HEK293 (cell line): Measurements from ENCODE around the gene LBHD2.
A peak's percentile ranks its signal among the peaks of the same experiment; 100 is the strongest.

Source experiments
- CTCF ChIA-PET: fragments of 350-600 bp; formaldehyde crosslinking; extraction: SDS; loops from one replicate; lab custom pipeline; 2021; ENCODE audit warnings: antibody characterized with exemption; lab: Yijun Ruan, JAX
- POLR2A ChIA-PET: fragments of 300-600 bp; formaldehyde crosslinking; extraction: SDS; loops from one replicate; lab custom pipeline; 2020; ENCODE audit warnings: antibody characterized with exemption, inconsistent platforms; lab: Yijun Ruan, JAX
- H3K27ac ChIP-seq: fragments of 200-500 bp; sonication (Bioruptor generic); 2 replicates; pipeline ENCODE4 v1.5.1; 2014; ENCODE audit warnings: low read depth, low read length, control low read depth, inconsistent platforms; ENCODE audit errors: extremely low read depth
- H3K36me3 ChIP-seq, 2 experiments: fragments of 200-500 bp in 1 of 2; sonication (Bioruptor generic) in 1 of 2; 1 replicate in 1 of 2; 2 replicates in 1 of 2; pipeline ENCODE4 v1.5.1; 2014 to 2017; ENCODE audit warnings: inconsistent platforms in 2 of 2, low read length in 2 of 2; ENCODE audit not compliant: control insufficient read depth in 2 of 2, insufficient read depth in 1 of 2
- H3K4me1 ChIP-seq: fragments of 200-500 bp; sonication (Bioruptor generic); 2 replicates; pipeline ENCODE4 v1.5.1; 2014; ENCODE audit warnings: mild to moderate bottlenecking, low read length, inconsistent platforms; ENCODE audit not compliant: control insufficient read depth, insufficient read depth
- H3K4me3 ChIP-seq: 2 replicates; pipeline ENCODE4 v1.5.1; 2011; ENCODE audit warnings: low read depth, mild to moderate bottlenecking, control low read depth, low read length, moderate library complexity
- H3K9me3 ChIP-seq: fragments of 200-500 bp; sonication (Bioruptor generic); 2 replicates; pipeline ENCODE4 v1.5.1; 2014; ENCODE audit warnings: low read depth, low read length, inconsistent platforms; ENCODE audit not compliant: control insufficient read depth, insufficient read depth
- EGR2 ChIP-seq: fragments of 450-650 bp; formaldehyde crosslinking; IDR thresholded peaks from 2 replicates; pipeline ENCODE4 v1.5.1; 2016; ENCODE audit warnings: low read depth, missing biosample characterization, missing genetic modification characterization
- GFI1B ChIP-seq: fragments of 450-650 bp; formaldehyde crosslinking; IDR thresholded peaks from 2 replicates; pipeline ENCODE4 v1.5.1; 2016; ENCODE audit warnings: missing biosample characterization, missing genetic modification characterization
- GLI4 ChIP-seq: fragments of 450-650 bp; formaldehyde crosslinking; IDR thresholded peaks from 2 replicates; pipeline ENCODE4 v1.5.1; 2016; ENCODE audit warnings: missing biosample characterization, missing genetic modification characterization
- ZBTB17 ChIP-seq: fragments of 450-650 bp; formaldehyde crosslinking; IDR thresholded peaks from 2 replicates; pipeline ENCODE4 v1.5.1; 2016; ENCODE audit warnings: missing biosample characterization, missing genetic modification characterization
- ZNF146 ChIP-seq: fragments of 450-650 bp; formaldehyde crosslinking; IDR thresholded peaks from 2 replicates; pipeline ENCODE4 v1.5.1; 2016; ENCODE audit warnings: missing biosample characterization, missing genetic modification characterization
- ZNF2 ChIP-seq: fragments of 450-650 bp; formaldehyde crosslinking; IDR thresholded peaks from 2 replicates; pipeline ENCODE4 v1.5.1; 2016; ENCODE audit warnings: missing biosample characterization, missing genetic modification characterization
- ZNF248 ChIP-seq: fragments of 450-650 bp; formaldehyde crosslinking; IDR thresholded peaks from 2 replicates; pipeline ENCODE4 v1.5.1; 2017; ENCODE audit warnings: missing biosample characterization, missing genetic modification characterization
- ZNF366 ChIP-seq: fragments of 450-650 bp; formaldehyde crosslinking; conservative IDR thresholded peaks from 2 replicates; pipeline ENCODE4 v1.5.1; 2016; ENCODE audit warnings: missing biosample characterization, missing genetic modification characterization
- ZNF488 ChIP-seq: fragments of 450-650 bp; formaldehyde crosslinking; IDR thresholded peaks from 2 replicates; pipeline ENCODE4 v1.5.1; 2016; ENCODE audit warnings: missing biosample characterization, missing genetic modification characterization
- ZNF501 ChIP-seq: fragments of 450-650 bp; formaldehyde crosslinking; IDR thresholded peaks from 2 replicates; pipeline ENCODE4 v1.5.1; 2016; ENCODE audit warnings: missing biosample characterization, missing genetic modification characterization
- ZNF513 ChIP-seq: fragments of 450-650 bp; IDR thresholded peaks from 2 replicates; pipeline ENCODE4 v1.5.1; 2018; ENCODE audit warnings: missing biosample characterization, missing genetic modification characterization
- ZNF560 ChIP-seq: fragments of 450-650 bp; formaldehyde crosslinking; IDR thresholded peaks from 2 replicates; pipeline ENCODE4 v1.5.1; 2017; ENCODE audit warnings: missing biosample characterization, missing genetic modification characterization, borderline replicate concordance
- ZNF600 ChIP-seq: fragments of 450-650 bp; formaldehyde crosslinking; IDR thresholded peaks from 2 replicates; pipeline ENCODE4 v1.5.1; 2016; ENCODE audit warnings: missing biosample characterization, missing genetic modification characterization
- ZNF621 ChIP-seq: fragments of 450-650 bp; formaldehyde crosslinking; IDR thresholded peaks from 2 replicates; pipeline ENCODE4 v1.5.1; 2017; ENCODE audit warnings: missing biosample characterization, missing genetic modification characterization
- ZNF677 ChIP-seq: fragments of 450-650 bp; IDR thresholded peaks from 2 replicates; pipeline ENCODE4 v1.5.0; 2018; ENCODE audit warnings: missing biosample characterization, mild to moderate bottlenecking, missing genetic modification characterization, moderate library complexity
- ZNF701 ChIP-seq: fragments of 450-650 bp; formaldehyde crosslinking; IDR thresholded peaks from 2 replicates; pipeline ENCODE4 v1.5.1; 2016; ENCODE audit warnings: missing biosample characterization, missing genetic modification characterization
- ZNF843 ChIP-seq: fragments of 450-650 bp; formaldehyde crosslinking; IDR thresholded peaks from 2 replicates; pipeline ENCODE4 v1.5.1; 2016; ENCODE audit warnings: missing biosample characterization, missing genetic modification characterization
- TF ChIP-seq, protein P1 (sequence below): fragments of 450-650 bp; formaldehyde crosslinking; conservative IDR thresholded peaks from 2 replicates; pipeline ENCODE4 v1.5.1; 2016; ENCODE audit warnings: low read depth, missing biosample characterization, missing genetic modification characterization
- TF ChIP-seq, protein P2 (sequence below): fragments of 450-650 bp; formaldehyde crosslinking; IDR thresholded peaks from 2 replicates; pipeline ENCODE4 v1.5.1; 2016; ENCODE audit warnings: missing biosample characterization, missing genetic modification characterization
- TF ChIP-seq, protein P3 (sequence below): fragments of 450-650 bp; IDR thresholded peaks from 2 replicates; pipeline ENCODE4 v1.5.1; 2018; ENCODE audit warnings: missing biosample characterization, mild to moderate bottlenecking, missing genetic modification characterization

LBHD2 gene

GRCh38 chr14:103078420-103078749, 5.6 kb upstream of the LBHD2 start (continued):
- TF ChIP-seq, protein P1, sequence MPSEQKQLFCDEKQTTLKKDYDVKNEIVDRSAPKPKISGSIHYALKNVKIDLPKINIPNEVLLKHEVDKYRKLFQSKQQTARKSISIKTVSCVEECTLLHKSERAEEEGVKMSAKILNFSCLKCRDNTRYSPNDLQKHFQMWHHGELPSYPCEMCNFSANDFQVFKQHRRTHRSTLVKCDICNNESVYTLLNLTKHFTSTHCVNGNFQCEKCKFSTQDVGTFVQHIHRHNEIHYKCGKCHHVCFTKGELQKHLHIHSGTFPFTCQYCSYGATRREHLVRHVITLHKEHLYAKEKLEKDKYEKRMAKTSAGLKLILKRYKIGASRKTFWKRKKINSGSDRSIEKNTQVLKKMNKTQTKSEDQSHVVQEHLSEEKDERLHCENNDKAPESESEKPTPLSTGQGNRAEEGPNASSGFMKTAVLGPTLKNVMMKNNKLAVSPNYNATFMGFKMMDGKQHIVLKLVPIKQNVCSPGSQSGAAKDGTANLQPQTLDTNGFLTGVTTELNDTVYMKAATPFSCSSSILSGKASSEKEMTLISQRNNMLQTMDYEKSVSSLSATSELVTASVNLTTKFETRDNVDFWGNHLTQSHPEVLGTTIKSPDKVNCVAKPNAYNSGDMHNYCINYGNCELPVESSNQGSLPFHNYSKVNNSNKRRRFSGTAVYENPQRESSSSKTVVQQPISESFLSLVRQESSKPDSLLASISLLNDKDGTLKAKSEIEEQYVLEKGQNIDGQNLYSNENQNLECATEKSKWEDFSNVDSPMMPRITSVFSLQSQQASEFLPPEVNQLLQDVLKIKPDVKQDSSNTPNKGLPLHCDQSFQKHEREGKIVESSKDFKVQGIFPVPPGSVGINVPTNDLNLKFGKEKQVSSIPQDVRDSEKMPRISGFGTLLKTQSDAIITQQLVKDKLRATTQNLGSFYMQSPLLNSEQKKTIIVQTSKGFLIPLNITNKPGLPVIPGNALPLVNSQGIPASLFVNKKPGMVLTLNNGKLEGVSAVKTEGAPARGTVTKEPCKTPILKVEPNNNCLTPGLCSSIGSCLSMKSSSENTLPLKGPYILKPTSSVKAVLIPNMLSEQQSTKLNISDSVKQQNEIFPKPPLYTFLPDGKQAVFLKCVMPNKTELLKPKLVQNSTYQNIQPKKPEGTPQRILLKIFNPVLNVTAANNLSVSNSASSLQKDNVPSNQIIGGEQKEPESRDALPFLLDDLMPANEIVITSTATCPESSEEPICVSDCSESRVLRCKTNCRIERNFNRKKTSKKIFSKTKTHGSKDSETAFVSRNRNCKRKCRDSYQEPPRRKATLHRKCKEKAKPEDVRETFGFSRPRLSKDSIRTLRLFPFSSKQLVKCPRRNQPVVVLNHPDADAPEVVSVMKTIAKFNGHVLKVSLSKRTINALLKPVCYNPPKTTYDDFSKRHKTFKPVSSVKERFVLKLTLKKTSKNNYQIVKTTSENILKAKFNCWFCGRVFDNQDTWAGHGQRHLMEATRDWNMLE (tag by site-specific recombination) = no peak
- TF ChIP-seq ZNF843 (tag by site-specific recombination) (no peak), ZNF501 (no peak), ZNF2 (no peak), ZNF600 (tag by site-specific recombination) (no peak), ZNF677 (tag by site-specific recombination) (no peak), ZNF366 (tag by site-specific recombination) (peak; percentile 2; the same call in 1 of the 2 replicates), GFI1B (tag by site-specific recombination) (no peak), EGR2 (tag by site-specific recombination) (no peak)

- Histone ChIP-seq H3K9me3 (no peaks in the 10 kb centered on the region), H3K4me1 (0 out of 2 replicates have a peak, but pooled peaks cover 3% of the 10 kb centered on the region), H3K27ac (no peak overlapping the region), H3K36me3 (no peaks in the 10 kb centered on the region), H3K4me3 (no peak overlapping the region)
- POLR2A ChIA-PET = interaction anchor here (0.7 kb wide), 1 partner anchor 8 kb away, joined by 6 read pairs; no protein-coding TSS in a partner anchor
- TF ChIP-seq GLI4 (tag by site-specific recombination) (no peak), ZNF488 (no peak), ZNF513 (no peak), ZNF248 (tag by site-specific recombination) (no peak)
- TF ChIP-seq, protein P2, sequence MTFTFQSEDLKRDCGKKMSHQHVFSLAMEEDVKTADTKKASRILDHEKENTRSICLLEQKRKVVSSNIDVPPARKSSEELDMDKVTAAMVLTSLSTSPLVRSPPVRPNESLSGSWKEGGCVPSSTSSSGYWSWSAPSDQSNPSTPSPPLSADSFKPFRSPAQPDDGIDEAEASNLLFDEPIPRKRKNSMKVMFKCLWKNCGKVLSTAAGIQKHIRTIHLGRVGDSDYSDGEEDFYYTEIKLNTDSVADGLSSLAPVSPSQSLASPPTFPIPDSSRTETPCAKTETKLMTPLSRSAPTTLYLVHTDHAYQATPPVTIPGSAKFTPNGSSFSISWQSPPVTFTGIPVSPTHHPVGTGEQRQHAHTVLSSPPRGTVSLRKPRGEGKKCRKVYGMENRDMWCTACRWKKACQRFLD (tag by site-specific recombination) = no peak
- CTCF ChIA-PET = interaction anchor here (0.6 to 2.0 kb wide), 9 partner anchors 12 to 219 kb away, joined by 3 to 9 read pairs (median 6); no protein-coding TSS in a partner anchor
Observed at GRCh38 chr14:103078860-103079587, 5.0 kb upstream of the LBHD2 start.

GRCh38 chr14:103081951-103082350, 2.1 kb upstream of the LBHD2 start:
- H3K27ac ChIP-seq = no peak overlapping the region
- H3K9me3 ChIP-seq = no peaks in the 10 kb centered on the region
- no peak overlapping the region for H3K4me3 ChIP-seq
- H3K36me3 ChIP-seq = no peaks in the 10 kb centered on the region
- POLR2A ChIA-PET = no interaction called here
- CTCF ChIA-PET = no interaction called here
- no peaks in the 10 kb centered on the region for H3K4me1 ChIP-seq
- TF ChIP-seq ZNF366 (tag by site-specific recombination) (peak; percentile 74), ZNF560 (tag by site-specific recombination) (0 out of 2 replicates have a peak, but pooled peaks have one; percentile 14), ZBTB17 (peak; percentile 71), ZNF621 (tag by site-specific recombination) (peak; percentile 13; the same call in 1 of the 2 replicates), ZNF701 (tag by site-specific recombination) (0 out of 2 replicates have a peak, but pooled peaks have one; percentile 12), ZNF146 (no peak)
- TF ChIP-seq, protein P3, sequence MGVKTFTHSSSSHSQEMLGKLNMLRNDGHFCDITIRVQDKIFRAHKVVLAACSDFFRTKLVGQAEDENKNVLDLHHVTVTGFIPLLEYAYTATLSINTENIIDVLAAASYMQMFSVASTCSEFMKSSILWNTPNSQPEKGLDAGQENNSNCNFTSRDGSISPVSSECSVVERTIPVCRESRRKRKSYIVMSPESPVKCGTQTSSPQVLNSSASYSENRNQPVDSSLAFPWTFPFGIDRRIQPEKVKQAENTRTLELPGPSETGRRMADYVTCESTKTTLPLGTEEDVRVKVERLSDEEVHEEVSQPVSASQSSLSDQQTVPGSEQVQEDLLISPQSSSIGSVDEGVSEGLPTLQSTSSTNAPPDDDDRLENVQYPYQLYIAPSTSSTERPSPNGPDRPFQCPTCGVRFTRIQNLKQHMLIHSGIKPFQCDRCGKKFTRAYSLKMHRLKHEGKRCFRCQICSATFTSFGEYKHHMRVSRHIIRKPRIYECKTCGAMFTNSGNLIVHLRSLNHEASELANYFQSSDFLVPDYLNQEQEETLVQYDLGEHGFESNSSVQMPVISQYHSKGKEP (tag by site-specific recombination) = no peak
